HepG2 (cell line): ENCODE results near the gene BIRC2.

ENCODE experiments used
- CHCHD3 ChIP-seq: sonication (generic); formaldehyde crosslinking; IDR thresholded peaks from 2 replicates; pipeline ENCODE4 v1.8.0; 2022; ENCODE audit warnings: mild to moderate bottlenecking, missing genetic modification reagents, moderate library complexity
- GABPA ChIP-seq, 2 experiments: IDR thresholded peaks; 2 replicates each; pipeline ENCODE4 v1.6.1; 2011 to 2016; ENCODE audit warnings: low read depth in 2 of 2, low read length in 1 of 2, missing biosample characterization in 1 of 2, missing genetic modification characterization in 1 of 2
- JUNB ChIP-seq: sonication (generic); formaldehyde crosslinking; IDR thresholded peaks from 2 replicates; pipeline ENCODE4 v1.8.0; 2022; ENCODE audit warnings: missing genetic modification reagents, mild to moderate bottlenecking, borderline replicate concordance
- POLR2A ChIP-seq, 2 experiments: IDR thresholded peaks; 2 replicates each; pipeline ENCODE4 v1.6.1; 2011; ENCODE audit warnings: low read depth in 2 of 2, low read length in 2 of 2, mild to moderate bottlenecking in 1 of 2, moderate library complexity in 1 of 2; ENCODE audit not compliant: insufficient read depth in 1 of 2
- POLR2AphosphoS5 ChIP-seq: IDR thresholded peaks from 2 replicates; pipeline ENCODE4 v1.6.1; 2012; ENCODE audit warnings: low read depth, low read length
- PTBP1 ChIP-seq: fragments of 200-400 bp; formaldehyde crosslinking; IDR thresholded peaks from 2 replicates; pipeline ENCODE4 v1.6.1; 2018; ENCODE audit warnings: low read length, low read depth; ENCODE audit not compliant: poor library complexity, severe bottlenecking
- ZNF205 ChIP-seq: IDR thresholded peaks from 2 replicates; pipeline ENCODE4 v1.6.1; 2018; ENCODE audit warnings: missing biosample characterization, missing genetic modification reagents
- TF ChIP-seq, protein P1 (sequence below): sonication (generic); formaldehyde crosslinking; IDR thresholded peaks from 2 replicates; pipeline ENCODE4 v1.5.0; 2020; ENCODE audit warnings: mild to moderate bottlenecking, missing genetic modification reagents, moderate library complexity
- TF ChIP-seq, protein P2 (sequence below): sonication (generic); formaldehyde crosslinking; IDR thresholded peaks from 2 replicates; pipeline ENCODE4 v1.4.0; 2020; ENCODE audit warnings: mild to moderate bottlenecking, missing genetic modification reagents

DNA sequence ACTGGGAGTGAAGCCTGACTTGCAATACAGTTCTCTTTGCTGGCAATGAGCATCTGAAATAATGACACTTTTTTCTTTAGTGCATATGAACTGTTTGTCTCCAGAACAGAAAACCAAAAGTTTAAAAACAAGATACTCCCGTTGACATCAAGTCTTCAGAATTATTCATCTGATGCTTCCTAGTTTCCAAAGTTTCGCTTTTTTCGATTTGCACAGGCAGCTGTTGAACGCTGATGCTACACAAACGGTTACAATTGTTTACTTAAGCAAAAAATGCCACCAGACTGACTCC is 612 bp upstream of the BIRC2 start:
- TF ChIP-seq POLR2AphosphoS5 (no peak), CHCHD3 (CRISPR knock-in tag) (no peak), POLR2A (IDR thresholded peaks at IDR 0.05; ENCODE audit: insufficient read depth in 1 of 2, low read depth in 2 of 2, low read length in 2 of 2) (no peak), GABPA (IDR thresholded peaks at IDR 0.05; ENCODE audit: low read depth, low read length) (no peak), GABPA (CRISPR knock-in tag; IDR thresholded peaks at IDR 0.05; ENCODE audit: low read depth) (no peak), ZNF205 (no peak), JUNB (CRISPR knock-in tag) (no peak), PTBP1 (no peak)
- TF ChIP-seq, protein P1, sequence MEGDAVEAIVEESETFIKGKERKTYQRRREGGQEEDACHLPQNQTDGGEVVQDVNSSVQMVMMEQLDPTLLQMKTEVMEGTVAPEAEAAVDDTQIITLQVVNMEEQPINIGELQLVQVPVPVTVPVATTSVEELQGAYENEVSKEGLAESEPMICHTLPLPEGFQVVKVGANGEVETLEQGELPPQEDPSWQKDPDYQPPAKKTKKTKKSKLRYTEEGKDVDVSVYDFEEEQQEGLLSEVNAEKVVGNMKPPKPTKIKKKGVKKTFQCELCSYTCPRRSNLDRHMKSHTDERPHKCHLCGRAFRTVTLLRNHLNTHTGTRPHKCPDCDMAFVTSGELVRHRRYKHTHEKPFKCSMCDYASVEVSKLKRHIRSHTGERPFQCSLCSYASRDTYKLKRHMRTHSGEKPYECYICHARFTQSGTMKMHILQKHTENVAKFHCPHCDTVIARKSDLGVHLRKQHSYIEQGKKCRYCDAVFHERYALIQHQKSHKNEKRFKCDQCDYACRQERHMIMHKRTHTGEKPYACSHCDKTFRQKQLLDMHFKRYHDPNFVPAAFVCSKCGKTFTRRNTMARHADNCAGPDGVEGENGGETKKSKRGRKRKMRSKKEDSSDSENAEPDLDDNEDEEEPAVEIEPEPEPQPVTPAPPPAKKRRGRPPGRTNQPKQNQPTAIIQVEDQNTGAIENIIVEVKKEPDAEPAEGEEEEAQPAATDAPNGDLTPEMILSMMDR: no peak
- TF ChIP-seq, protein P2, sequence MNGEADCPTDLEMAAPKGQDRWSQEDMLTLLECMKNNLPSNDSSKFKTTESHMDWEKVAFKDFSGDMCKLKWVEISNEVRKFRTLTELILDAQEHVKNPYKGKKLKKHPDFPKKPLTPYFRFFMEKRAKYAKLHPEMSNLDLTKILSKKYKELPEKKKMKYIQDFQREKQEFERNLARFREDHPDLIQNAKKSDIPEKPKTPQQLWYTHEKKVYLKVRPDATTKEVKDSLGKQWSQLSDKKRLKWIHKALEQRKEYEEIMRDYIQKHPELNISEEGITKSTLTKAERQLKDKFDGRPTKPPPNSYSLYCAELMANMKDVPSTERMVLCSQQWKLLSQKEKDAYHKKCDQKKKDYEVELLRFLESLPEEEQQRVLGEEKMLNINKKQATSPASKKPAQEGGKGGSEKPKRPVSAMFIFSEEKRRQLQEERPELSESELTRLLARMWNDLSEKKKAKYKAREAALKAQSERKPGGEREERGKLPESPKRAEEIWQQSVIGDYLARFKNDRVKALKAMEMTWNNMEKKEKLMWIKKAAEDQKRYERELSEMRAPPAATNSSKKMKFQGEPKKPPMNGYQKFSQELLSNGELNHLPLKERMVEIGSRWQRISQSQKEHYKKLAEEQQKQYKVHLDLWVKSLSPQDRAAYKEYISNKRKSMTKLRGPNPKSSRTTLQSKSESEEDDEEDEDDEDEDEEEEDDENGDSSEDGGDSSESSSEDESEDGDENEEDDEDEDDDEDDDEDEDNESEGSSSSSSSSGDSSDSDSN (CRISPR knock-in tag): no peak
